GM13977 (cell line): ENCODE results near the gene NEUROD2.

Experiments used
- DNase-seq: peaks from one replicate; pipeline ENCODE4 v3.0.0; 2012; ENCODE audit warnings: low spot score
- in situ Hi-C: fragments of 300-500 bp; cut with MboI; formaldehyde crosslinking; loops from one replicate; pipeline ENCODE4 v1.12.0; 2022; ENCODE audit warnings: low sequenced_read_pairs, low pct_unique_long_range_greater_than_20kb, mixed read lengths, inconsistent platforms; ENCODE audit not compliant: unreplicated experiment
- TF ChIP-seq, protein P1 (sequence below): IDR thresholded peaks from 2 replicates; pipeline ENCODE4 v1.5.1; 2012; ENCODE audit warnings: mild to moderate bottlenecking, control low read depth; ENCODE audit not compliant: insufficient read depth; ENCODE audit errors: extremely low read depth, missing control alignments

The NEUROD2 gene

GRCh38 chr17:39607851-39608130 lies at the start of gene NEUROD2:
NEUROD2 (minus strand) TSS chr17:39607920; CDS start chr17:39606599, 1,321 bp downstream.
- TF ChIP-seq, protein P1, sequence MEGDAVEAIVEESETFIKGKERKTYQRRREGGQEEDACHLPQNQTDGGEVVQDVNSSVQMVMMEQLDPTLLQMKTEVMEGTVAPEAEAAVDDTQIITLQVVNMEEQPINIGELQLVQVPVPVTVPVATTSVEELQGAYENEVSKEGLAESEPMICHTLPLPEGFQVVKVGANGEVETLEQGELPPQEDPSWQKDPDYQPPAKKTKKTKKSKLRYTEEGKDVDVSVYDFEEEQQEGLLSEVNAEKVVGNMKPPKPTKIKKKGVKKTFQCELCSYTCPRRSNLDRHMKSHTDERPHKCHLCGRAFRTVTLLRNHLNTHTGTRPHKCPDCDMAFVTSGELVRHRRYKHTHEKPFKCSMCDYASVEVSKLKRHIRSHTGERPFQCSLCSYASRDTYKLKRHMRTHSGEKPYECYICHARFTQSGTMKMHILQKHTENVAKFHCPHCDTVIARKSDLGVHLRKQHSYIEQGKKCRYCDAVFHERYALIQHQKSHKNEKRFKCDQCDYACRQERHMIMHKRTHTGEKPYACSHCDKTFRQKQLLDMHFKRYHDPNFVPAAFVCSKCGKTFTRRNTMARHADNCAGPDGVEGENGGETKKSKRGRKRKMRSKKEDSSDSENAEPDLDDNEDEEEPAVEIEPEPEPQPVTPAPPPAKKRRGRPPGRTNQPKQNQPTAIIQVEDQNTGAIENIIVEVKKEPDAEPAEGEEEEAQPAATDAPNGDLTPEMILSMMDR = no peak
- in situ Hi-C loops = no loop called here
- DNase-seq = no peak

DNA sequence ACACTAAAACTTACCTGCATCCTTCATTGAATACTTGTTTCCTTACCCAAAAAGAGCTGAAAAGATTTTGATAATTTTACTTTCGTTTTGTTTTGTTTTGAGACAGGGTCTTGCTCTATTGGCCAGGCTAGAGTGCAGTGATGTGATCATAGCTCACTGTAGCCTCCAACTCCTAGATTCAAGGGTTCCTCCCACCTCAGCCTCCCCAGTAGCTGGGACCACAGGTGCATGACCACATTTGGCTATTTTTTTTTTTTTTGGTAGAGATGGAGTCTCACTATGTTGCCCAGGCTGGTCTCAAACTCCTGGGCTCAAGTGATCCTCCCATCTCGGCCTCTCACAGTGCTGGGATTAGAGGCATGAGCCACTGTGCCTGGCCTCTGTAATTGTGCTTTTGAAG lies 47.4 kb upstream of the NEUROD2 start:
- TF ChIP-seq, protein P1 = no peak
- DNase-seq = no peak
- in situ Hi-C loops = no loop called here

DNA sequence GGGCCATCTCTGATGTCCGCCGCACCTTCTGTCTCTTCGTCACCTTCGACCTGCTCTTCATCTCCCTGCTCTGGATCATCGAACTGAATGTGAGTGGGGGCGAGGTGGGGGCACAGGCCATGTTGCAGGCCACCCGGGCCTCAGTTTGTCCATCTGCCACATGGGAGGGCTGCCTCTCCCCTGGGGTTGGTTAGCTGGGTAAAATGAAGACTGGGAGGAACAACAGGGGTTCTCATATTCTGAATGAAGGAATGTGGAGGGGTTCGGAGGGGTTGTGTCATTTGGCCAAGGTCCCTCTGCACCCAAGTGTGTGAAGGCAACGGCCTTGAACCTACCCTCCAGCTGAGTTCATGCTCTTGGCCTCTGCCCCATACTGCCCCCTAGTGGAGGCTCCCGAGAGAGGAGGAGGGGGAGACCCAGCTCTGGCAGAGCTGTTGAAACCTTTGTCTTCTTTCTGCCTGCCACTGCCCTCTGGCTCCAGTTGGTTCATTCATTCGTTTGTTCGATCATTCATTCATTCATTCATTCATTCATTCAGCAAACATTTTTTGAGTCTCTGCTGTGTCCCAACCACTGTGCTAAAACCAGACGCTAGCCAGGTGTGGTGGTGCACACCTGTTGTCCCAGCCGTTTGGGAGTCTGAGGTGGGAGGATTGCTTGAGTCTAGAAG lies 46.1 kb upstream of the NEUROD2 start:
- TF ChIP-seq, protein P1 = peak; percentile 92
- DNase-seq = peak; percentile 94
- in situ Hi-C loops = no loop called here

DNA sequence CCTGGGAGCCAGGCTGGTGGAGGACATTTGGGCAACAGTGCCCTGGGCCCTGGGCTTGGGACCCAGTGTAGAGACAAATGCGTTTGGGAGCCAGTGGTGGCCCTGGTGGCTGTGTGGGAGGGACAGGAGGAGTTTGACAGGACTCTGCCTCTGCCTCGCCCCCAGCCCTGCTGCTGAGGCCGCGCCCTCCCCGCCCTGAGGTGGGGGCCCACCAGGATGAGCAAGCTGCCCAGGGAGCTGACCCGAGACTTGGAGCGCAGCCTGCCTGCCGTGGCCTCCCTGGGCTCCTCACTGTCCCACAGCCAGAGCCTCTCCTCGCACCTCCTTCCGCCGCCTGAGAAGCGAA lies 45.6 kb upstream of the NEUROD2 start:
- TF ChIP-seq, protein P1 = no peak
- in situ Hi-C loops = no loop called here
- no peak for DNase-seq

- no peak for DNase-seq
- in situ Hi-C loops = no loop called here
- TF ChIP-seq, protein P1 = no peak
Measured at GRCh38 chr17:39652587-39653315, 45.0 kb upstream of the NEUROD2 start.

DNA sequence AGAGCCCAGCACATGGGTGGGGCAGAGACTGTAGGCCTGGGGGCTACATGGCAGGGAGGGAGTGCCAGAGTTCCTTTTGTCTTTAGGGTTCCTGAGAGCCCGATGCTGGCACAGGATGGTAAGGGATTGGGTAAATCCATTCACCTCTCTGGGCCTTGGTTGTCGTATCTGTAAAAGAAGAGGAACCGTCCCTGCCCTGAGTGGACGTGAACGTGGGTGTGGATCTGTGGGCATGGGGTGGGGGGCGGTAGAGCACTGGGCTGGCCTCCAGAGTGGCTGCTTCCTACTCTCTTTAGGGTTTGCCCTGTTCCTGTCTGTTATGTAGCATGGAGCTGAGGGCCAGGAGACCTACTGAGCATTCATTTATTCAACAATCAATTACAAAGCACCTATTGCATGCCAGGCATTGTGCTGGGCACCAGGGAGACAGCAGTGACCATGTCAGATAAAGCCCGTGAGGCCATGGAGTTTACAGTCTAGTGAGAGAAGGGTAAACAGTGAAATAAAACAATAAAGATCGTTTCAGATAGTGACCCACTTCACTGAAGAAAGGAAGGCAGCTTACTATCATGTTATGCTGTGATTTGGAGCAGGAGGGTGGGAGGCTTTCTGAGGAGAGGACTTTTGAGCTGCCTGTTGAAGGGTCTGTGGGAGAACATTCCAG lies 44.3 kb upstream of the NEUROD2 start:
- DNase-seq = no peak
- TF ChIP-seq, protein P1 = no peak
- in situ Hi-C loops = no loop called here
